SJCRH30 (cell line): ENCODE results near the gene FIGLA. TPM values are rescaled to one million over a fixed set of nuclear protein-coding genes. Genes with fewer than 3 reads are reported as not detected.
"Not testable (repeated sequence)": the region's sequence is repeated elsewhere in the genome, so short reads cannot be mapped to it uniquely, and the experiment has no call there.

ENCODE experiments used
- DNase-seq, 2 experiments: peaks; one replicate each; pipeline ENCODE4 v3.0.0-alpha.2; 2015 to 2020
- H3K27ac ChIP-seq: fragments of 250-450 bp; sonication (Bioruptor Pico); 2 replicates; pipeline ENCODE4 v1.5.1; 2020; ENCODE audit warnings: mild to moderate bottlenecking, moderate library complexity
- H3K27me3 ChIP-seq: fragments of 250-450 bp; sonication (Bioruptor Pico); 2 replicates; pipeline ENCODE4 v1.5.1; 2020; ENCODE audit warnings: mild to moderate bottlenecking, moderate library complexity
- H3K36me3 ChIP-seq: fragments of 250-450 bp; sonication (Bioruptor Pico); 2 replicates; pipeline ENCODE4 v1.5.1; 2020; ENCODE audit warnings: mild to moderate bottlenecking, moderate library complexity
- H3K4me1 ChIP-seq: fragments of 250-450 bp; sonication (Bioruptor Pico); 2 replicates; pipeline ENCODE4 v1.5.1; 2020; ENCODE audit warnings: mild to moderate bottlenecking, moderate library complexity
- H3K4me3 ChIP-seq: fragments of 250-450 bp; sonication (Bioruptor Pico); 2 replicates; pipeline ENCODE4 v1.5.1; 2020; ENCODE audit warnings: mild to moderate bottlenecking, moderate library complexity
- H3K9me3 ChIP-seq: fragments of 250-450 bp; sonication (Bioruptor Pico); replicated peaks from 2 replicates; pipeline ENCODE4 v1.5.1; 2020; ENCODE audit warnings: mild to moderate bottlenecking, moderate library complexity
- total RNA-seq: library from RNA; depleted of rRNA; stranded (reverse); fragments of >200 nt; shearing (Covaris generic); gene quantifications from 2 replicates; pipeline ENCODE4 v1.2.3, GENCODE V29; 2014

Gene FIGLA
- total RNA-seq, 1 experiment from 2014 or later = not detected

DNA sequence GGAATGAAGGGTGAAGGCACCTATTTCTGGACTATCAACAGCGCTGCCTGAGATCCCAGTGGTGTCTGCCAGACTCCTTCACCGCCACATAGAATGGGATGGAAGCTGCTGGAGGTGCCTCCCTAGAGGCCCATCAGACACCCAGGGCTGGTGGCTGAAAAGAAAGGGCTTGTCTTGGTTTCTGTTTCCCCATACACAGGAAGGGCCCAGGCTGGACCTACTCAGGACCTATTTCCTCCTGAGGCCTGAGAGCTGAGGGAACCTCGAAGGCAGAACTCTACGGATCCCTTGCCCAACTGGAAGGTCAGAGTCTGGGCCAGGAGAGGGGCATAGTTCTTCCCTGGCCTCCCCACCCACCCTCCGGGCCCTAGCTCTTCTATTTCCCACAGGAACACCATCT, 32.8 kb upstream of the FIGLA start:
- no peak for DNase-seq
- peaks cover 19% of the 10 kb centered on the region for H3K27me3 ChIP-seq
- H3K4me1 ChIP-seq = no peaks in the 10 kb centered on the region
- H3K27ac ChIP-seq = no peak overlapping the region
- no peaks in the 10 kb centered on the region for H3K9me3 ChIP-seq
- no peak overlapping the region for H3K4me3 ChIP-seq
- H3K36me3 ChIP-seq = no peaks in the 10 kb centered on the region

DNA sequence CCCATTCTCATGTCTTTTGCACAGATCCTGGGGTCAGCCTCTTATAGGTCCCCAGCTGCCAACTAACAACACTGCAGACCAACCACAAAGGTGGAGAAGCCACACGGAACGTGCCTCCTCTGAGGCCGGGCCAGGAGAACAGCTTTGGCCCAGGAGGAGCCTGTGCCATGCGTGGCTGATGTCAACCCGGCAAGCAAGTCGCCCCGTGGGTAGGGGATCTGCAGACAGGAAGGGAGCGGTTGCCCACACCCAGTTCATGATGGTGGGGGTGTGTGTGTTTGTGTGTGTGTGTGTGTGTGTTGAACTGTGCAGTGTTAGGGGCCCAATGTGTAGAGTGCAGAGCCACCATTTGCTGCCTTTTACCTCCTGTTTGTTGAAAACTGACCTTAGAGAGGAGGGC, 32.4 kb upstream of the FIGLA start:
- Histone ChIP-seq H3K4me3 (no peak overlapping the region), H3K27me3 (peaks cover 19% of the 10 kb centered on the region), H3K36me3 (no peaks in the 10 kb centered on the region), H3K27ac (no peak overlapping the region), H3K9me3 (no peaks in the 10 kb centered on the region), H3K4me1 (no peaks in the 10 kb centered on the region)
- no peak for DNase-seq

DNA sequence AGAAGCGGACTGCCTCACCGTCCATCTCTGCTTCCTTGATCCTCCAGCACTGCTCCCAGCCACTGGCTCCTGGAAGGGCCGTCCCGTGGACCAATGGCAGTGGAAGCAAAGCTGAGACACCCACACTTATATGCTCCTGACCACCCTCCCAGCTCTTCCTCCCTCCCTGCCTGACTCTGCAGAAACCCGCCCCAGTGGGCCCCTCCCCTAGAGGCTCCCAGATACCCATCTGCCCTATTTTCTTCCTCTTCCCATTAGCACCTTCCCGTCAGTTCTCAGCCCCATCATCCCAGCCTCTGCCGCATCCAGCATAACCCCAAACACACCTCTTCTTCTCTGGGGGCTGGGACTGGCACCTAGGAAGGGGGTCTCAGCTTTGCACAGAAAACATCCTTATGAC, 30.1 kb upstream of the FIGLA start, which contains the start of gene CLEC4F:
TSS of gene CLEC4F (minus strand) at position 101 of the 400 bp plus-strand sequence. CDS start at position 25, 76 bp downstream.
- Histone ChIP-seq H3K27me3 (peaks cover 19% of the 10 kb centered on the region), H3K36me3 (no peaks in the 10 kb centered on the region), H3K9me3 (no peaks in the 10 kb centered on the region), H3K4me1 (no peaks in the 10 kb centered on the region), H3K27ac (no peak within 1 kb of the TSS), H3K4me3 (no peak within 1 kb of the TSS)
- no peak for DNase-seq

DNA sequence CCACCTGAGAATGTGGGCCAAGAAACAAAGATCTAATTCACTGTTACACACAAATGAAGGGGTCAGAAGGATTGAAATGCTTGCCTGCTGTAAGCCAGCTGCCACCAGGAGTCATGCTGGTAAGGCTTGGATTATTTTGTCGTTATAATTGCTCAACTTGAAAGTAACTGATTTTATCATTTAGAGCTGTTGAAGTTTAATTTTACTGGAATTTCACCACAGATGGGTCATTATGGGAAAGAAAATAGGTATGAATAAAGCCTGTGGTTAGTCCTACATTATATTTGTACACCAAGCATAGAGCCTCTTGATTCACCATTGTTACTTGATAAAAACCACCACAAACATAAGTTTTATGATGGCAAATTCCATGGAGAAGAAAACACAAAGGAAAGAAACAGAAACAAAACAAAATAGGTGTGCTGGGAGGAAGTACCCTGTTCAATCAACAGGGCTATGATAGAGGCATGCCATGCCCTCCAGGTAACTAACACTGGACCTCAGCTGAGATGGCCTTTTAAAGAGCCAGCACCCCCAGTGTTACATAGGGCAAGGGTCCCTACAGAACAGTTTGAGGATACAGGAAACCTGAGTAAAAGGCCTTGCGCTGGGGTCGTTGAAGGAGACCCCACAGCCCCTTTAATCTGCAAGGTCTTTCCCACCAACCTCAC, 27.0 kb upstream of the FIGLA start:
- Histone ChIP-seq H3K36me3 (no peaks in the 10 kb centered on the region), H3K27ac (no peak overlapping the region), H3K4me3 (no peak overlapping the region), H3K27me3 (peaks cover 17% of the 10 kb centered on the region), H3K4me1 (no peaks in the 10 kb centered on the region), H3K9me3 (no peaks in the 10 kb centered on the region)
- DNase-seq = peak in 1 of 2 experiments; percentile 8

- Histone ChIP-seq H3K9me3 (no peaks in the 10 kb centered on the region), H3K4me1 (no peaks in the 10 kb centered on the region), H3K27me3 (peaks cover 20% of the 10 kb centered on the region), H3K4me3 (no peak overlapping the region), H3K36me3 (no peaks in the 10 kb centered on the region), H3K27ac (no peak overlapping the region)
- no peak for DNase-seq
Observed at GRCh38 chr2:70816726-70817125, 26.3 kb upstream of the FIGLA start.

DNA sequence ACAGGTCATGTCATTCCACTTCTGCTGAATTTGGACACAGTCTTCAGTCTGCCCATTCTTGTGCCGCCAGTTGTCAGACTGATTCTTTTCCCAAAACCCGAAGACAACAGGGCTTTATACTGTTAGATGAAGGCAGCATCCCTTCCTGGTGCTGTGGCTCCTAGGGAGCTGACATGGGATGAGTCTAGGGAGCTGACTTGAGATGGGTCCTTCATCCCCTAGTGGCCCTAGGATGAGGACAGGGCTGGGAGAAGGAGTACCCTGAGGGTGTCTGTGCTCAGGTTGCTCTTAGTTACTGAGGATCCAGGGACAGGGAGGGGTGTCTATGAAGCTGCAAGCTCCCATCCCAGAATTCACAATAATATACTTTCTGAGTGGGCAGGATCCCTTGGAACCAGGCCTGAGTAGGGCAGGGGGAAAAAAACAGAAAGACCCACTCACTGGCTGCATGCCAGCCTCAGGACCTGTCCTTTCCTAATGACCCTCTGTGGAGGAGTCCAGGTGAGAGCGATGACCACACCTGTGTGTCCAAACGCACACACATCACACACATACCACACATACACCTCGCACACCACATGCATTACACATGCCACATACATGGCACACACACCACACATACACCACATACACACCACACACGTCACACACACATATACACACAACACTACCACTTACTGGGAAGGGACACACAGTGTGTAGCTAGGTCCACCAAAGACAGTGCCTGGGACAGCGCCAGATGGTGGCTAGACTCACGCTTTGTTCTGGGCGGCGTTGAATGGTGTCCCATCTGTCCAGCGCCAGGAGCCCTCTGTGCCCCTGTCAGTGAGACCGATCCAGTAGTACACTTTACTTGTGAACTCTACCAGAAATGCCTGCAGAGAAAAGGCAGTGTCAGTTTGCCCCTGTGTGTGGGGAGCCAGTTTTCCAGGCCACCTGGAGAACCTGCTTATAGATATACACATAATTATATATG, 18.8 kb upstream of the FIGLA start:
- no peak for DNase-seq
- H3K27ac ChIP-seq = no peak overlapping the region

DNA sequence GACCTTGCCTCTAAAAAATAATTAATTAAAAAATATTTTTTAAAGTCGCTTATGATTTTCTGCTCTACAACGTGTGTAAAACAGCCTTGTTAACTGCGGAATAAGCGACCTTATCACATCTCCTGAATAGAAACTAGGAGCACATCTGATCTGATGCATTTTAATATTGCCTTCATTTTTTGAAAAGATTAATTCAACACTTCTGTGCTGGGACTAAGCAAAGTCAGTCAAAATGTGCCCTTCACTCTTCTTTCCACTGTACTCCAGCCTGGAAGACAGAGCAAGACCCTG, 17.3 kb upstream of the FIGLA start:
- Histone ChIP-seq H3K4me3 (no peak overlapping the region), H3K27ac (no peak overlapping the region), H3K27me3 (peaks cover 10% of the 10 kb centered on the region)

More for the DNA sequence above, 18.8 kb upstream of the FIGLA start:
- Histone ChIP-seq H3K4me3 (no peak overlapping the region), H3K4me1 (no peaks in the 10 kb centered on the region), H3K27me3 (peaks cover 10% of the 10 kb centered on the region), H3K36me3 (no peaks in the 10 kb centered on the region), H3K9me3 (no peaks in the 10 kb centered on the region)

DNA sequence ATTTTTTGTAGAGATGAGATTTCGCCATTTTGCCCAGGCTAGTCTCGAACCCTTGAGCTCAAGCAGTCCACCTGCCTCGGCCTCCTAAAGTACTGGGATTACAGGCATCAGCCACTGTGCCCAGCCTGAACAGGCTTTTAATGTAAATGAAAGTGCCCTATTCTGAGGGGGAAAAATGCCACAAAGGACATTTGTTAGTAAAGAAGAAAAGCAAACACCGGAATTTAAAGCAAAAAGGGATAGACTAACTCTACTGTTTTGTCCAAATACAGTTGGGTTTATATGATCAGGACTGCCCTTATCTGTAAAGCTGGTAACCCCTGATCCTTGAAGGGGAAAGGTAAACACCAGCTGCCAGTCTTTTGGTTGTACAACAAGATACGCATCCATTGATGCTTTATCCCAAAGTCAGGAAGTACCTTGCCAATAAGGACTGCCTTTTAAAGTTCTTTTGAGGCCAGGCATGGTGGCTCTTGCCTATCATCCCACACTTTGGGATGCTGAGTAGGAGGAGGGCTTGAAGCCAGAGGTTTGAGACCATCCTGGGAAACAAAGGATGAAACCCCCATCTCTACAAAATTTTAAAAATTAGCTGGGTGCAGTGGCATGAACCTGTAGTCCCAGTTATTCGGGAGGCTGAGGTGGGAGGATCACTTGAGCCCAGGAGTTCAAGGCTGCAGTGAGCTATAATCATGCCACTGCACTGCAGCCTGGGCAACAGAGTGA, 16.8 kb upstream of the FIGLA start:
- Histone ChIP-seq H3K27me3 (peaks cover 14% of the 10 kb centered on the region), H3K36me3 (no peaks in the 10 kb centered on the region), H3K4me3 (no peak overlapping the region), H3K9me3 (no peaks in the 10 kb centered on the region), H3K4me1 (no peaks in the 10 kb centered on the region), H3K27ac (no peak overlapping the region)
- no peak for DNase-seq

More for the DNA sequence above, 17.3 kb upstream of the FIGLA start:
- Histone ChIP-seq H3K9me3 (no peaks in the 10 kb centered on the region), H3K36me3 (no peaks in the 10 kb centered on the region), H3K4me1 (no peaks in the 10 kb centered on the region)
- DNase-seq = no peak

- H3K36me3 ChIP-seq = no peaks in the 10 kb centered on the region
- no peaks in the 10 kb centered on the region for H3K9me3 ChIP-seq
- DNase-seq = no peak
- peaks cover 11% of the 10 kb centered on the region for H3K27me3 ChIP-seq
- H3K4me1 ChIP-seq = no peaks in the 10 kb centered on the region
- no peak overlapping the region for H3K4me3 ChIP-seq
- no peak overlapping the region for H3K27ac ChIP-seq
Observed at GRCh38 chr2:70806620-70807019, 16.2 kb upstream of the FIGLA start.

DNA sequence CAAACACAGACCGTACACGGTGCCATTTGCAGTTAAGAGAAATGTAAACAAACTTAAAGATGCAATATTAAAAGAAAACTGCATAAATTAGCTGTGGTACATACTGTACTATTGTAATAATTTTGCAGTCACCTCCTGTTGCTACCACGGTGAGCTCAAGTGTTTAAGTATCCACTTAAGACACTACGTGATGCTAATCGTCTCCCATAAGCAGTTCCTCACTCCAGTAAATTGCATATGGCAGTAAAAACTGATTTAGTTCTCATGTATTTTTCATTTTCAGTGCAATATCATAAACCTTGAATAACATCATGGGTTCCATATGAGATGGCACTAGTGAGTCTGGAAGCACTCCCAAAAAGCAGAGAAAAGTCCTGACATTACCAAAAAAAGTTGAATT, 15.6 kb upstream of the FIGLA start:
- no peak for DNase-seq
- no peaks in the 10 kb centered on the region for H3K4me1 ChIP-seq
- no peak overlapping the region for H3K4me3 ChIP-seq
- H3K27me3 ChIP-seq = peaks cover 11% of the 10 kb centered on the region
- no peaks in the 10 kb centered on the region for H3K36me3 ChIP-seq
- H3K9me3 ChIP-seq = no peaks in the 10 kb centered on the region
- no peak overlapping the region for H3K27ac ChIP-seq

DNA sequence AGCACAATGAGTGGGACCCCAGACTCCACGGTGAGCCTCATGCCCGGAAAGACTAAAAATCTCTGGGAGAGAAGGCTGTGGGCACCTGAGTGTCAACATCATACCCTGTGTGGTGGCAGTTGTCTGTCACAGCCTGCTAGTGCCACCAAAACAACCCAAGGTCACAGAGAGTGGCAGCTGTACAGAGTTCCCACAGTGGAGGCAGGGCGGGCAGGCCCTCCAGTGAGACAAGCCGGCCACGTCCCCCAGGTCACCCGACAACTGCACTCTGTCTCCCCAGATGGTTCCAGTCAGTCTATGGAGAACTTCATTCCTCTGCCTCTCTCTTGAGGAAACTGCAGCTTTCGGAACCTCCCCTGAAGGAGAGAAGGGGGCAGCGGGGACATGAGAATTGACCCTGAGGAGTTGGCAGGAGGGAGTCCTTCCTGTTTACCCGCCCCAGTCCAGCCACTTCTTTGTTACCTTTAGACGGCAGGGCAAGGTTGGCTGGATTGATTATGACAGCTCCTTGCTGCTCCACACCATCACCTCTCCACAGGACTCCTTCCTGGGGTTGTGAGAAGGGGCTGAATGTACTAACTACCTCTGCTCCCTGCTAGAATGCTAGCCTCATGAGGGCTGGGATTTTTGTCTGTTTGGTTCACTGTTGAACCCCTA, 11.3 kb upstream of the FIGLA start:
- H3K27me3 ChIP-seq = peaks cover 7% of the 10 kb centered on the region; the same call in 1 of the 2 replicates
- no peaks in the 10 kb centered on the region for H3K36me3 ChIP-seq
- H3K4me1 ChIP-seq = no peaks in the 10 kb centered on the region
- H3K4me3 ChIP-seq = no peak overlapping the region
- DNase-seq = no peak
- H3K27ac ChIP-seq = no peak overlapping the region
- H3K9me3 ChIP-seq = 0 out of 2 replicates have a peak, but pooled peaks cover 10% of the 10 kb centered on the region

DNA sequence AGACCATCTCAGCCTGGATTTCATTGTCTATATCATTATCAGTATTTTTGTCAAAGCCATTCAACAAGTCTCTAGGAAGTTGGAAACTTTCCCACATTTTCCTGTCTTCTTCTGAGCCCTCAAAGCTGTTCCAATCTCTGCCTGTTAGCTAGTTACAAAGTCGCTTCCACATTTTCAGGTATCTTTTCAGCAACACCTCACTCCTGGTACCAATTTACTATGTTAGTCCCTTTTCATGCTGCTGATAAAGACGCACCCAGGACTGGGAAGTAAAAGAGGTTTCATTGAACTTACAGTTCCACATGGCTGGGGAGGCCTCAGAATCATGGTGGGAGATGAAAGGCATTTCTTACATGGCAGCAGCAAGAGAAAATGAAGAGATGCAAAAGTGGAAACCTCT, 9.3 kb upstream of the FIGLA start:
- H3K9me3 ChIP-seq = 0 out of 2 replicates have a peak, but pooled peaks cover 10% of the 10 kb centered on the region
- H3K4me1 ChIP-seq = no peaks in the 10 kb centered on the region
- H3K36me3 ChIP-seq = no peaks in the 10 kb centered on the region
- H3K4me3 ChIP-seq = no peak overlapping the region
- peaks cover 3% of the 10 kb centered on the region; the same call in 1 of the 2 replicates for H3K27me3 ChIP-seq
- H3K27ac ChIP-seq = no peak overlapping the region
- no peak for DNase-seq

DNA sequence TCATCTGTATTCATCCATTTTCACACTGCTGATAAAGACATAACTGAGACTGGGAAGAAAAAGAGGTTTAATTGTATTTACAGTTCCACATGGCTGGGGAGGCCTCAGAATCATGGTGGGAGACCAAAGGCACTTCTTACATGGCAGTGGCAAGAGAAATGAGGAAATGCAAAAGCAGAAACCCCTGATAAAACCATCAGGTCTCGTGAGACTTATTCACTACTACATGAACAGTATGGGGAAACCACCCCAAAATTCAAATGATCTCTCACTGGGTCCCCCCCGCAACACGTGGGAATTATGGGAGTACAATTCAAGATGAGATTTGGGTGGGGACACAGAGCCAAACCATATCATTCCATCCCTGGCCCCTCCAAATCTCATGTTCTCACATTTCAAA, 7.6 kb upstream of the FIGLA start:
- not testable (repeated sequence) for DNase-seq, H3K4me3 ChIP-seq, H3K36me3 ChIP-seq, H3K27ac ChIP-seq, H3K4me1 ChIP-seq, H3K27me3 ChIP-seq
- 0 out of 2 replicates have a peak, but pooled peaks cover 10% of the 10 kb centered on the region for H3K9me3 ChIP-seq

GRCh38 chr2:70797506-70797905, 7.1 kb upstream of the FIGLA start:
- no peak for DNase-seq
- no peak overlapping the region for H3K27ac ChIP-seq
- H3K4me1 ChIP-seq = no peaks in the 10 kb centered on the region
- peaks cover 2% of the 10 kb centered on the region for H3K27me3 ChIP-seq
- no peaks in the 10 kb centered on the region for H3K36me3 ChIP-seq
- 0 out of 2 replicates have a peak, but pooled peaks cover 10% of the 10 kb centered on the region for H3K9me3 ChIP-seq
- H3K4me3 ChIP-seq = no peak overlapping the region
